Bronchial epithelial cell (primary cell): ENCODE measurements around the gene SALL3. TPM values are rescaled to one million over a fixed set of nuclear protein-coding genes. Genes with fewer than 3 reads are reported as not detected.

Experiments used
- DNase-seq: peaks from one replicate; pipeline ENCODE4 v3.0.0-alpha.2; 2010; ENCODE audit warnings: low read depth
- FAIRE-seq: peaks from 2 replicates; lab custom pipeline; 2011; peaks lifted over from hg19 to GRCh38; lab: Jason Lieb, UNC
- H3K27me3 ChIP-seq: 2 replicates; pipeline ENCODE4 v1.5.1; 2011; ENCODE audit warnings: low read length; ENCODE audit not compliant: control insufficient read depth, insufficient read depth
- H3K36me3 ChIP-seq: 2 replicates; pipeline ENCODE4 v1.5.1; 2011; ENCODE audit warnings: low read length; ENCODE audit not compliant: control insufficient read depth, insufficient read depth
- H3K4me3 ChIP-seq: 2 replicates; pipeline ENCODE4 v1.5.1; 2011; ENCODE audit warnings: mild to moderate bottlenecking, low read depth, low read length, control low read depth
- CTCF ChIP-seq: IDR thresholded peaks from 2 replicates; pipeline ENCODE4 v1.5.1; 2011; ENCODE audit warnings: mild to moderate bottlenecking, moderate library complexity, low read length, control low read depth, inconsistent platforms; ENCODE audit not compliant: insufficient read depth, severe bottlenecking
- total RNA-seq: library from RNA; depleted of rRNA; stranded (reverse); fragments of >200 nt; gene quantifications from 2 replicates; pipeline ENCODE4 v1.2.1, GENCODE V29; 2014

Gene SALL3
- total RNA-seq, 1 donor from 2014 or later, result not detected

GRCh38 chr18:79013869-79014268, 34.3 kb downstream of the SALL3 start:
- Histone ChIP-seq H3K27me3 (no peaks in the 10 kb centered on the region), H3K4me3 (no peak overlapping the region), H3K36me3 (no peaks in the 10 kb centered on the region)
- FAIRE-seq (no peak), DNase-seq (no peak)
- no peak for TF ChIP-seq CTCF

GRCh38 chr18:79018911-79019310, 39.3 kb downstream of the SALL3 start:
- FAIRE-seq (no peak), DNase-seq (no peak)
- no peak for TF ChIP-seq CTCF
- Histone ChIP-seq H3K36me3 (no peaks in the 10 kb centered on the region), H3K27me3 (no peaks in the 10 kb centered on the region), H3K4me3 (no peak overlapping the region)

GRCh38 chr18:79019881-79020280, 40.3 kb downstream of the SALL3 start:
- DNase-seq (no peak), FAIRE-seq (no peak)
- H3K4me3 ChIP-seq, result no peak overlapping the region
- H3K27me3 ChIP-seq, result no peaks in the 10 kb centered on the region
- no peaks in the 10 kb centered on the region for H3K36me3 ChIP-seq
- no peak for TF ChIP-seq CTCF

DNA sequence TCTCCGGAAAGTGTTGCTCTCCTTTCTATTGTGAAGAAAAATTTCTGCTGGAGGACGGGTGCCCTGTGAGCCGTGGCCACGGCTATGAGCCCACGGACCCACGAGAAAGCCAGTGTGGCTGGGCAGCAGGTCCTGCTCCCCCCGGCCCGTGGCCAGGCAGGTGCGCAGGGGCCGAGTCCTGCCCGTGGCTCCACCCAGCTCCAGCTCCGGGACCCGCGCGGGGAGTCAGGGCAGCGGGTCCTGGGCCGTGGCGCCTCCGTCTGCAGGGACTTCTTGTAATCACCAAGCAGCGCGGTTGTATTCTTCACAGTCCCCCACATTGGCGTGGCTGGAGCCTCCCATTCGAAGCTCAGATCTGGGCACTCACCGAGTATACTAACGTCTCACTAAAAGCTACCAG, 43.0 kb downstream of the SALL3 start:
- Histone ChIP-seq H3K36me3 (no peaks in the 10 kb centered on the region), H3K4me3 (no peak overlapping the region), H3K27me3 (no peaks in the 10 kb centered on the region)
- no peak for TF ChIP-seq CTCF
- no peak for DNase-seq
- FAIRE-seq, result no peak

DNA sequence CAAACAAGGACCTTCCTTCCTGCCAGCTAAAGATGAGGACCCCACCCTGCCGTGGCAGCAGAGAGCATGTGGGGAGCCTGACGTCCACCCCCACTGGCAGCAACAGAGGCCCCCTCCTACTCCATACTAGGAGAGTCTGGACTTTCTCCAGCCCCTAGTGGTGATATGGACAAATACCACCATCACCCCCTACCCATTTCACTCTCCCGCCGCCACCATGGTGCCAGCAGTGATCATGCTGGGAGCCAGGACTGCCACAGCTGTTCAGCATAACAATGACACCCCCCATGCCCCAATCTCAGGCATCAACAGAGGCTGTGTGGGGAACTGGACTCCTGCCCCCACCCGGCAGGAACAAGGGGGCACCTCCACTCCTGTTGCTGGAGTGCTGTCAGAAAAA, 46.9 kb downstream of the SALL3 start:
- H3K4me3 ChIP-seq, result no peak overlapping the region
- TF ChIP-seq CTCF, result no peak
- FAIRE-seq (no peak), DNase-seq (no peak)
- H3K36me3 ChIP-seq, result no peaks in the 10 kb centered on the region
- H3K27me3 ChIP-seq, result no peaks in the 10 kb centered on the region

DNA sequence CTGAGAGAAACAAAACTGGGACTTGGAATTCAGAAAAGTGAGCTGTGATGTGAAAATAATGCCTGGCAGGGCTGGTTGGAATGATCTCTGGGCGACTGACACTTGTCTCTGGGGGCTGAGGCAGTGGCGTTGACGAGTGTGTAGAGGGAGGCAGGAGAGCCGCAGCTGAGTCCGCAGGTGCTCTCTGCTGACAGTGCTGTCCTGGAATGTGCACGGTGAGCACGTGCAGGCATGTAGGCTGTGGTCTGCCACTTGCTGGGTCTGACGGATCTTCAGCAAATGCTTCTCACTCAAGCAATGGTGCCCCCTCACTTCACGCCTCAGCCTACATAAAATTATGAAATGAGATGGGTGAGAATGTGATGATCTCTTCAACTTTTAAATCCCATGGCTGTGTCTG, 51.1 kb downstream of the SALL3 start:
- DNase-seq (no peak), FAIRE-seq (no peak)
- no peak for TF ChIP-seq CTCF
- no peak overlapping the region for H3K4me3 ChIP-seq
- no peaks in the 10 kb centered on the region for H3K27me3 ChIP-seq
- no peaks in the 10 kb centered on the region for H3K36me3 ChIP-seq
